GM23338 (cell line): Measurements from ENCODE around the gene RPS2. TPM values are rescaled to one million over a fixed set of nuclear protein-coding genes. Genes with fewer than 3 reads are reported as not detected.
"Not testable (repeated sequence)": the region's sequence is repeated elsewhere in the genome, so short reads cannot be mapped to it uniquely, and the experiment has no call there.

Source experiments
- ATAC-seq: fragments of 200-7000 bp; cut with Tn5 transposase; 3 replicates; pipeline ENCODE4 v1.9.1; 2020
- DNase-seq: peaks from one replicate; pipeline ENCODE4 v3.0.0-alpha.2; 2015; ENCODE audit warnings: low spot score
- H2AFZ ChIP-seq: fragments of 200-600 bp; sonication (generic); 2 replicates; pipeline ENCODE4 v1.8.0; 2016; ENCODE audit warnings: antibody characterized with exemption, mild to moderate bottlenecking, moderate library complexity
- H3F3A ChIP-seq: fragments of 200-600 bp; sonication (generic); replicated peaks from 2 replicates; pipeline ENCODE4 v1.8.0; 2017; ENCODE audit warnings: antibody characterized with exemption, mixed run types, low read depth
- H3K27ac ChIP-seq: fragments of 200-600 bp; sonication (generic); 2 replicates; pipeline ENCODE4 v1.6.1; 2016; ENCODE audit warnings: low read depth
- H3K27me3 ChIP-seq: fragments of 200-600 bp; sonication (generic); 2 replicates; pipeline ENCODE4 v1.8.0; 2016; ENCODE audit warnings: mild to moderate bottlenecking, mixed run types, moderate library complexity; ENCODE audit not compliant: insufficient read depth
- H3K36me3 ChIP-seq: fragments of 200-600 bp; sonication (generic); 2 replicates; pipeline ENCODE4 v1.8.0; 2016; ENCODE audit warnings: mild to moderate bottlenecking; ENCODE audit not compliant: insufficient read depth
- H3K4me1 ChIP-seq: fragments of 200-600 bp; sonication (generic); 2 replicates; pipeline ENCODE4 v1.8.0; 2016; ENCODE audit warnings: mild to moderate bottlenecking, moderate library complexity; ENCODE audit not compliant: insufficient read depth
- H3K4me2 ChIP-seq: fragments of 200-600 bp; sonication (generic); 2 replicates; pipeline ENCODE4 v1.7.1; 2017; ENCODE audit warnings: mixed run types
- H3K4me3 ChIP-seq: fragments of 200-600 bp; sonication (generic); 2 replicates; pipeline ENCODE4 v1.6.1; 2016; ENCODE audit warnings: mixed run types
- H3K79me2 ChIP-seq: fragments of 200-600 bp; sonication (generic); replicated peaks from 2 replicates; pipeline ENCODE4 v1.8.0; 2017; ENCODE audit warnings: mild to moderate bottlenecking; ENCODE audit not compliant: insufficient read depth
- H3K9me2 ChIP-seq: fragments of 200-600 bp; sonication (generic); 2 replicates; pipeline ENCODE4 v1.8.0; 2017; ENCODE audit not compliant: insufficient read depth
- H4K20me1 ChIP-seq: fragments of 200-600 bp; sonication (generic); replicated peaks from 2 replicates; pipeline ENCODE4 v1.8.0; 2017; ENCODE audit warnings: mild to moderate bottlenecking; ENCODE audit not compliant: insufficient read depth
- H3K27ac Mint-ChIP-seq: 2 replicates; pipeline ENCODE4 v1.8.0; 2020; ENCODE audit warnings: inconsistent platforms, mild to moderate bottlenecking, moderate library complexity, mixed read lengths
- H3K27me3 Mint-ChIP-seq: 3 replicates; pipeline ENCODE4 v1.8.0; 2022; ENCODE audit warnings: low read depth, mild to moderate bottlenecking, moderate library complexity, mixed read lengths, inconsistent platforms; ENCODE audit not compliant: insufficient read depth, poor library complexity
- H3K36me3 Mint-ChIP-seq: 3 replicates; pipeline ENCODE4 v1.8.0; 2021; ENCODE audit warnings: low read depth, mild to moderate bottlenecking, inconsistent platforms, moderate library complexity, mixed read lengths
- H3K4me1 Mint-ChIP-seq: 3 replicates; pipeline ENCODE4 v1.8.0; 2020; ENCODE audit warnings: mild to moderate bottlenecking, inconsistent platforms, mixed read lengths
- H3K4me3 Mint-ChIP-seq: 3 replicates; pipeline ENCODE4 v1.8.0; 2021; ENCODE audit warnings: moderate library complexity, mild to moderate bottlenecking, inconsistent platforms, mixed read lengths
- H3K9me3 Mint-ChIP-seq: 3 replicates; pipeline ENCODE4 v1.8.0; 2020; ENCODE audit warnings: moderate library complexity, mild to moderate bottlenecking, inconsistent platforms, mixed read lengths
- CREB1 ChIP-seq: fragments of 250-450 bp; sonication (Bioruptor Pico); IDR thresholded peaks from 2 replicates; pipeline ENCODE4 v1.5.0; 2020; ENCODE audit warnings: low read depth, mild to moderate bottlenecking, moderate library complexity
- EZH2 ChIP-seq: fragments of 200-600 bp; sonication (generic); IDR thresholded peaks from one replicate; pipeline ENCODE4 v1.8.0; 2017; ENCODE audit warnings: antibody characterized with exemption, mild to moderate bottlenecking, low read depth; ENCODE audit not compliant: unreplicated experiment
- NANOG ChIP-seq: IDR thresholded peaks from 2 replicates; pipeline ENCODE4 v1.6.1; 2016; ENCODE audit warnings: antibody characterized with exemption, borderline replicate concordance
- POLR2AphosphoS5 ChIP-seq: IDR thresholded peaks from 2 replicates; pipeline ENCODE4 v1.6.1; 2016; ENCODE audit warnings: antibody characterized with exemption, low read depth
- STAT1 ChIP-seq: IDR thresholded peaks from one replicate; pipeline ENCODE4 v1.6.1; 2016; ENCODE audit warnings: antibody characterized with exemption; ENCODE audit not compliant: unreplicated experiment
- ZNF331 ChIP-seq: fragments of 250-450 bp; sonication (Bioruptor Pico); IDR thresholded peaks from 2 replicates; pipeline ENCODE4 v1.5.0; 2020; ENCODE audit warnings: low read depth, mild to moderate bottlenecking, moderate library complexity
- polyA plus RNA-seq: library from polyadenylated mRNA; unstranded; fragments of >200 nt; fragmentation: Nextera tagmentation; extraction: Ambion mirVana; gene quantifications from 2 replicates; pipeline ENCODE4 v1.2.1, GENCODE V29; 2016
- total RNA-seq: library from RNA; depleted of rRNA; stranded (reverse); fragments of >200 nt; shearing (Covaris generic); gene quantifications from 2 replicates; pipeline ENCODE4 v1.2.3, GENCODE V29; 2014
- TF ChIP-seq, protein P1 (sequence below): IDR thresholded peaks from 2 replicates; pipeline ENCODE4 v1.6.1; 2016; ENCODE audit warnings: antibody characterized with exemption

The RPS2 gene
- total and polyA plus RNA-seq, 2 experiments from 2014 or later, result 3,786 to 3,992 TPM

GRCh38 chr16:1964506-1965395 lies at the start of gene RPS2 (continued):
- no peak for TF ChIP-seq NANOG

DNA sequence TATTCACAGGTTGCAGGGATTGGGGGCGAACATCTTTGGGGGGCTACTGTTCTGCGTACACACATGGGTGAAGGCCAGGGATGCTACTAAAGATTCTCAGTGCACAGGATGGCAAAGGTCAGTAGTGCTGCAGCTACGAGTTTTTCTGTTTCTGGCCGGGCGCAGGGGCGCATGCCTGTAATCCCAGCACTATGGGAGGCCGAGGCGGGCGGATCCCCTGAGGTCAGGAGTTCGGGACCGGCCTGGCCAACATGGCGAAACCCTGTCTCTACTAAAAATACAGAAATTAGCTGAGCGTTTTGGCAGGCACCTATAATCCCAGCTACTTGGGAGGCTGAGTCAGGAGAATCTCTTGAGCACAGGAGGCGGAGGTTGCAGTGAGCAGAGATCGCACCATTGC lies 48.9 kb upstream of the RPS2 start:
- Mint-ChIP-seq H3K4me1 (peaks cover 8% of the 10 kb centered on the region), H3K27me3 (peaks cover 15% of the 10 kb centered on the region), H3K27ac (no peak overlapping the region), H3K9me3 (no peaks in the 10 kb centered on the region), H3K4me3 (no peak overlapping the region; the same call in 2 of the 3 replicates), H3K36me3 (peaks cover 3% of the 10 kb centered on the region; the same call in 2 of the 3 replicates)
- no peak overlapping the region for H3K4me2 ChIP-seq
- H3K27ac ChIP-seq, result no peak overlapping the region
- H3K27me3 ChIP-seq, result peaks cover 8% of the 10 kb centered on the region
- H3K79me2 ChIP-seq, result peaks cover 8% of the 10 kb centered on the region
- DNase-seq, result no peak
- peaks cover 1% of the 10 kb centered on the region for H4K20me1 ChIP-seq
- TF ChIP-seq NANOG (no peak), ZNF331 (CRISPR knock-in tag) (no peak), POLR2AphosphoS5 (no peak), CREB1 (CRISPR knock-in tag) (no peak), EZH2 (no peak), STAT1 (no peak)
- TF ChIP-seq, protein P1, sequence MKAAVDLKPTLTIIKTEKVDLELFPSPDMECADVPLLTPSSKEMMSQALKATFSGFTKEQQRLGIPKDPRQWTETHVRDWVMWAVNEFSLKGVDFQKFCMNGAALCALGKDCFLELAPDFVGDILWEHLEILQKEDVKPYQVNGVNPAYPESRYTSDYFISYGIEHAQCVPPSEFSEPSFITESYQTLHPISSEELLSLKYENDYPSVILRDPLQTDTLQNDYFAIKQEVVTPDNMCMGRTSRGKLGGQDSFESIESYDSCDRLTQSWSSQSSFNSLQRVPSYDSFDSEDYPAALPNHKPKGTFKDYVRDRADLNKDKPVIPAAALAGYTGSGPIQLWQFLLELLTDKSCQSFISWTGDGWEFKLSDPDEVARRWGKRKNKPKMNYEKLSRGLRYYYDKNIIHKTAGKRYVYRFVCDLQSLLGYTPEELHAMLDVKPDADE, result no peak
- H2AFZ ChIP-seq, result no peak overlapping the region
- H3K9me2 ChIP-seq, result no peaks in the 10 kb centered on the region
- no peak overlapping the region for H3K4me3 ChIP-seq
- H3F3A ChIP-seq, result peaks cover 5% of the 10 kb centered on the region
- no peak for ATAC-seq
- peaks cover 8% of the 10 kb centered on the region for H3K4me1 ChIP-seq
- no peaks in the 10 kb centered on the region for H3K36me3 ChIP-seq

DNA sequence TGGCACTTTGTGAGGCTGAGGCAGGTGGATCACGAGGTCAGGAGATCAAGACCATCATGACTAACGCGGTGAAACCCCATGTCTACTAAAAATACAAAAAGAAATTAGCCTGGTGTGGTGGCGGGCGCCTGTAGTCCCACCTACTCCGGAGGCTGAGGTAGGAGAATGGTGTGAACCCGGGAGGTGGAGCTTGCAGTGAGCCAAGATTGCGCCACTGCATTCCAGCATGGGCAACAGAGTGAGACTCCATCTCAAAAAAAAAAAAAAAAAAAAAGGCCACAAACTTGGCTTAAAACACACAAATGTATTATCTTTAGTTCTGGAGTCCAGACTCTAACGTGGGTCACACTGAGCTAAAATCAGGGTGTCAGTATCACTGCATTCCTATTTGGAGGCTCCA lies 47.1 kb upstream of the RPS2 start:
- ATAC-seq, H3K36me3 Mint-ChIP-seq: not testable (repeated sequence)

More for the DNA sequence above, 47.1 kb upstream of the RPS2 start:
- H4K20me1 ChIP-seq, result peaks cover 18% of the 10 kb centered on the region
- DNase-seq, H2AFZ ChIP-seq, H3K4me2 ChIP-seq, H3K27me3 ChIP-seq, H3K9me3 Mint-ChIP-seq, H3K4me3 Mint-ChIP-seq, H3K36me3 ChIP-seq, H3K27ac ChIP-seq, H3K4me3 ChIP-seq, H3K27ac Mint-ChIP-seq, H3K9me2 ChIP-seq: not testable (repeated sequence)
- peaks cover 26% of the 10 kb centered on the region for H3K79me2 ChIP-seq
- H3K4me1 ChIP-seq, result peaks cover 15% of the 10 kb centered on the region
- peaks cover 21% of the 10 kb centered on the region for H3K4me1 Mint-ChIP-seq
- peaks cover 11% of the 10 kb centered on the region for H3F3A ChIP-seq
- H3K27me3 Mint-ChIP-seq, result peaks cover 11% of the 10 kb centered on the region
